Endothelial cell of umbilical vein (primary cell): ENCODE data around the gene NCK2. TPM values are rescaled to one million over a fixed set of nuclear protein-coding genes. Genes with fewer than 3 reads are reported as not detected.

ENCODE experiments used
- BruUV-seq: library from RNA; stranded (reverse); fragments of 400-500 nt; replicated peaks from 2 replicates; lab custom pipeline; 2021; lab: Mats Ljungman, UMichigan
- CTCF ChIA-PET: fragments of 300-600, 350-600 bp; sonication (Branson Sonifier 250); formaldehyde crosslinking; loops from one replicate; lab custom pipeline; 2021; ENCODE audit warnings: antibody characterized with exemption, inconsistent platforms; lab: Charles Lee
- POLR2A ChIA-PET: fragments of 300-600, 350-600 bp; sonication (Branson Sonifier 250); formaldehyde crosslinking; loops from one replicate; lab custom pipeline; 2021; ENCODE audit warnings: antibody characterized with exemption, inconsistent platforms; lab: Charles Lee
- DNase-seq: peaks from one replicate; pipeline ENCODE4 v3.0.0-alpha.2; 2011; ENCODE audit warnings: low read depth, low spot score
- FAIRE-seq: peaks from 2 replicates; lab custom pipeline; 2011; peaks lifted over from hg19 to GRCh38; lab: Jason Lieb, UNC
- H2AFZ ChIP-seq: 2 replicates; pipeline ENCODE4 v1.6.0; 2012; ENCODE audit warnings: low read depth, low read length, control low read depth, inconsistent platforms
- H3K27ac ChIP-seq: 2 replicates; pipeline ENCODE4 v1.5.1; 2011; ENCODE audit warnings: low read depth, mild to moderate bottlenecking, control low read depth, low read length, moderate library complexity; ENCODE audit not compliant: insufficient read depth
- H3K27me3 ChIP-seq, 2 experiments: 2 replicates each; pipeline versions ENCODE4 v1.6.0 to v1.6.1; 2011; ENCODE audit warnings: low read length in 2 of 2, mixed read lengths in 1 of 2; ENCODE audit not compliant: control insufficient read depth in 2 of 2, insufficient read depth in 2 of 2
- H3K36me3 ChIP-seq, 2 experiments: 2 replicates in 1 of 2; 3 replicates in 1 of 2; pipeline ENCODE4 v1.5.1; 2011; ENCODE audit warnings: low read length in 2 of 2, mild to moderate bottlenecking in 1 of 2, moderate library complexity in 1 of 2; ENCODE audit not compliant: control insufficient read depth in 2 of 2, insufficient read depth in 2 of 2; ENCODE audit errors: extremely low read depth in 1 of 2
- H3K4me1 ChIP-seq: 3 replicates; pipeline ENCODE4 v1.5.1; 2011; ENCODE audit warnings: mild to moderate bottlenecking, low read length; ENCODE audit not compliant: control insufficient read depth, insufficient read depth; ENCODE audit errors: extremely low read depth
- H3K4me2 ChIP-seq: 2 replicates; pipeline ENCODE4 v1.6.1; 2011; ENCODE audit warnings: low read length, control low read depth, mixed read lengths; ENCODE audit not compliant: insufficient read depth
- H3K4me3 ChIP-seq, 3 experiments: fragments of 200-600 bp in 1 of 3; sonication (generic), shearing (Covaris generic) in 1 of 3; replicated peaks in 1 of 3; 2 replicates each; pipeline ENCODE4 v1.5.1; 2011 to 2016; ENCODE audit warnings: control low read depth in 3 of 3, low read length in 3 of 3, mild to moderate bottlenecking in 2 of 3, inconsistent platforms in 1 of 3, low read depth in 1 of 3, moderate library complexity in 1 of 3; ENCODE audit not compliant: insufficient read depth in 1 of 3
- H3K79me2 ChIP-seq: 2 replicates; pipeline ENCODE4 v1.6.0; 2012; ENCODE audit warnings: low read length, inconsistent platforms; ENCODE audit not compliant: control insufficient read depth, insufficient read depth
- H3K9ac ChIP-seq: replicated peaks from 2 replicates; pipeline ENCODE3; 2011; ENCODE audit warnings: low read length, control low read depth; ENCODE audit not compliant: insufficient read depth; ENCODE audit errors: extremely low read depth
- H3K9me1 ChIP-seq: replicated peaks from 3 replicates; pipeline ENCODE4 v1.6.0; 2011; ENCODE audit warnings: mild to moderate bottlenecking, low read length; ENCODE audit not compliant: control insufficient read depth, insufficient read depth; ENCODE audit errors: extremely low read depth
- H3K9me3 ChIP-seq: replicated peaks from 2 replicates; pipeline ENCODE4 v1.5.1; 2012; ENCODE audit warnings: low read length, inconsistent platforms; ENCODE audit not compliant: control insufficient read depth, insufficient read depth
- H4K20me1 ChIP-seq: replicated peaks from 2 replicates; pipeline ENCODE3; 2011; ENCODE audit warnings: mild to moderate bottlenecking, low read length; ENCODE audit not compliant: control insufficient read depth, insufficient read depth; ENCODE audit errors: extremely low read depth
- EZH2 ChIP-seq: IDR thresholded peaks from 2 replicates; pipeline ENCODE4 v1.6.1; 2012; ENCODE audit warnings: borderline replicate concordance, low read depth, mild to moderate bottlenecking, moderate library complexity, low read length, inconsistent platforms; ENCODE audit not compliant: severe bottlenecking
- FOS ChIP-seq: IDR thresholded peaks from 2 replicates; pipeline ENCODE4 v1.6.1; 2011; ENCODE audit warnings: mild to moderate bottlenecking, low read length, moderate library complexity, borderline replicate concordance; ENCODE audit not compliant: insufficient read depth
- GATA2 ChIP-seq: IDR thresholded peaks from 2 replicates; pipeline ENCODE4 v1.7.0; 2011; ENCODE audit warnings: low read depth, mild to moderate bottlenecking, moderate library complexity, mixed read lengths, low read length; ENCODE audit not compliant: insufficient read length, insufficient read depth
- JUN ChIP-seq: IDR thresholded peaks from 2 replicates; pipeline ENCODE4 v1.6.1; 2011; ENCODE audit warnings: borderline replicate concordance, low read depth; ENCODE audit not compliant: insufficient read length, insufficient read depth
- MYC ChIP-seq: IDR thresholded peaks from one replicate; pipeline ENCODE4 v1.6.1; 2011; ENCODE audit warnings: mild to moderate bottlenecking, low read depth, low read length
- POLR2A ChIP-seq: IDR thresholded peaks from 2 replicates; pipeline ENCODE4 v1.6.1; 2012; ENCODE audit warnings: low read depth, mild to moderate bottlenecking, control low read depth, low read length
- POLR2AphosphoS5 ChIP-seq: IDR thresholded peaks from 2 replicates; pipeline ENCODE4 v1.6.1; 2012; ENCODE audit warnings: low read depth, mild to moderate bottlenecking, control low read depth, low read length, moderate library complexity; ENCODE audit not compliant: insufficient read depth
- dilution Hi-C: fragments of 300-500 bp; cut with MboI; formaldehyde crosslinking; loops from one replicate; pipeline ENCODE4 v1.15.0; 2019; ENCODE audit warnings: low sequenced_read_pairs; ENCODE audit not compliant: extremely low pct_ligation_motif_present
- intact Hi-C: fragments of 100-400 bp; cut with micrococcal nuclease; formaldehyde crosslinking; loops from one replicate; pipeline ENCODE4 v1.10.0; 2022
- polyA plus RNA-seq, 4 experiments: library from polyadenylated mRNA; depleted of rRNA in 3 of 4; stranded (reverse) in 3 of 4; unstranded in 1 of 4; fragments of >200 nt; gene quantifications; 2 replicates each; pipeline versions ENCODE4 v1.2.1 to v1.2.3, GENCODE V29; 2011 to 2012; ENCODE audit warnings: missing spikeins in 1 of 4
- total RNA-seq: library from RNA; stranded (reverse); gene quantifications from 2 replicates; pipeline ENCODE4 v1.2.3, GENCODE V29; 2021
- TF ChIP-seq, protein P1 (sequence below): IDR thresholded peaks from 2 replicates; pipeline ENCODE4 v1.6.1; 2011; ENCODE audit not compliant: insufficient read depth, insufficient read length
- TF ChIP-seq, protein P2 (sequence below), 2 donors: IDR thresholded peaks; 1 replicate in 1 of 2; 2 replicates in 1 of 2; pipeline ENCODE4 v1.5.1; 2011; ENCODE audit warnings: low read length in 2 of 2, mild to moderate bottlenecking in 2 of 2, moderate library complexity in 2 of 2, control low read depth in 1 of 2, inconsistent platforms in 1 of 2, low read depth in 1 of 2; ENCODE audit not compliant: insufficient read depth in 1 of 2; ENCODE audit errors: extremely low read depth in 1 of 2

The NCK2 gene
- total and polyA plus RNA-seq, 2 donors (not counting 3 experiments of a cell fraction or from before 2014, with no cell fraction given), result 23.8 to 39.1 TPM

DNA sequence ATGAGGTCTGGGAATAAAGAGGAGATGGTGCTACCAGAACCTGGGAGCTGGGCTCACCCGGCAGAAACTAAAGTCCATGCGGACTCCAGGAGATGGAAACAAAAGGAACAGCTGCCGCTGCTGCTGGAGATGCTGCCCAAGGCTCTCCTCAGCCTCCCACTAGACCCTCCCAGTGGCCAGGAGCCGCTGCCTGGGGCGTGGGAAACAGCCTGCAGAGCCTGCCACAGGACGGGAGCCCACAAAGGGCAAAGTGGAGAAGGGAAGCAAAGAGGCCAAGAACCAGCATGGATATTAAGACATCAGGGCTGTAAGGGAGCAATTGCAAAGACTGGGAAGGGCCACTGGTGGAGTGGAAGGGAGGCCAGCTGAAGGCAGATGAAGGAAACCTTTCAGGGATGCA, 179.6 kb downstream of the NCK2 start:
- TF ChIP-seq, protein P1, sequence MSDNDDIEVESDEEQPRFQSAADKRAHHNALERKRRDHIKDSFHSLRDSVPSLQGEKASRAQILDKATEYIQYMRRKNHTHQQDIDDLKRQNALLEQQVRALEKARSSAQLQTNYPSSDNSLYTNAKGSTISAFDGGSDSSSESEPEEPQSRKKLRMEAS, result no peak
- no peak for TF ChIP-seq FOS
- dilution Hi-C loops, result no loop called here
- BruUV-seq, result no TSS peak
- Histone ChIP-seq H3K27ac (no peak overlapping the region), H3K4me1 (no peaks in the 10 kb centered on the region), H2AFZ (no peak overlapping the region), H3K4me3 (no peak overlapping the region), H3K36me3 (no peaks in the 10 kb centered on the region), H3K9me1 (no peaks in the 10 kb centered on the region), H3K79me2 (no peaks in the 10 kb centered on the region), H3K27me3 (no peaks in the 10 kb centered on the region), H3K4me2 (no peak overlapping the region), H3K9ac (no peak overlapping the region), H3K9me3 (no peaks in the 10 kb centered on the region), H4K20me1 (no peaks in the 10 kb centered on the region)
- ChIA-PET CTCF (no interaction called here), POLR2A (interaction anchor here (0.6 kb wide), 1 partner anchor 146 kb away, joined by 7 read pairs; no protein-coding TSS in a partner anchor)
- intact Hi-C loops, result no loop called here
- FAIRE-seq (no peak), DNase-seq (no peak)

DNA sequence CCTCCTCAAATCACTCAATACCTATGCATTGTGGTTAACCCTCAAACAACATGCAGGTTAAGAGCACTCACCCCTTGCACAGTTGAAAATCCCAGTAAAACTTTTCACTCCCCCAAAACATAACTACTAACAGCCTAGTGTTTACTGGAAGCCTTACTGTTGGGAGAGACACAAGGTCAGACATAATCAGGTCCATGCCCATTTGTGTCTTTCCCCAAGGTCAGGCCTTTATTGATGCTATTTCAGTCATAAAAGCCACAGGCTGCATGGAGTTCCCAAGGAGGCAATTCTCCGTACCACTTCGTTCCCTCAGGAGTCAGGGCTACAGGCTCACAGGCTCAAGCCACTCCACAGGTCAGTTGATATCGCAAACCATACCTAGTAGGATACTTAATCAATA, 180.2 kb downstream of the NCK2 start:
- intact Hi-C loops, result no loop called here
- DNase-seq, result no peak
- Histone ChIP-seq H4K20me1 (no peaks in the 10 kb centered on the region), H3K27ac (no peak overlapping the region), H3K36me3 (no peaks in the 10 kb centered on the region), H3K9me3 (no peaks in the 10 kb centered on the region), H3K27me3 (no peaks in the 10 kb centered on the region), H3K79me2 (no peaks in the 10 kb centered on the region), H3K4me2 (no peak overlapping the region), H3K9me1 (no peaks in the 10 kb centered on the region), H3K4me3 (no peak overlapping the region), H3K4me1 (peaks cover 3% of the 10 kb centered on the region), H3K9ac (no peak overlapping the region), H2AFZ (no peak overlapping the region)
- ChIA-PET CTCF (no interaction called here), POLR2A (no interaction called here)
- no peak for FAIRE-seq
- BruUV-seq, result no TSS peak
- TF ChIP-seq, protein P2, sequence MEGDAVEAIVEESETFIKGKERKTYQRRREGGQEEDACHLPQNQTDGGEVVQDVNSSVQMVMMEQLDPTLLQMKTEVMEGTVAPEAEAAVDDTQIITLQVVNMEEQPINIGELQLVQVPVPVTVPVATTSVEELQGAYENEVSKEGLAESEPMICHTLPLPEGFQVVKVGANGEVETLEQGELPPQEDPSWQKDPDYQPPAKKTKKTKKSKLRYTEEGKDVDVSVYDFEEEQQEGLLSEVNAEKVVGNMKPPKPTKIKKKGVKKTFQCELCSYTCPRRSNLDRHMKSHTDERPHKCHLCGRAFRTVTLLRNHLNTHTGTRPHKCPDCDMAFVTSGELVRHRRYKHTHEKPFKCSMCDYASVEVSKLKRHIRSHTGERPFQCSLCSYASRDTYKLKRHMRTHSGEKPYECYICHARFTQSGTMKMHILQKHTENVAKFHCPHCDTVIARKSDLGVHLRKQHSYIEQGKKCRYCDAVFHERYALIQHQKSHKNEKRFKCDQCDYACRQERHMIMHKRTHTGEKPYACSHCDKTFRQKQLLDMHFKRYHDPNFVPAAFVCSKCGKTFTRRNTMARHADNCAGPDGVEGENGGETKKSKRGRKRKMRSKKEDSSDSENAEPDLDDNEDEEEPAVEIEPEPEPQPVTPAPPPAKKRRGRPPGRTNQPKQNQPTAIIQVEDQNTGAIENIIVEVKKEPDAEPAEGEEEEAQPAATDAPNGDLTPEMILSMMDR (IDR thresholded peaks at IDR 0.05; ENCODE audit: extremely low read depth in 1 of 2, insufficient read depth in 1 of 2, low read depth in 1 of 2, low read length in 2 of 2), result no peak
- no peak for TF ChIP-seq JUN
- TF ChIP-seq, protein P1, result no peak
- TF ChIP-seq POLR2A, result no peak
- no peak for TF ChIP-seq GATA2
- no peak for TF ChIP-seq POLR2AphosphoS5
- no peak for TF ChIP-seq EZH2
- no peak for TF ChIP-seq MYC
- no peak for TF ChIP-seq FOS
- dilution Hi-C loops, result no loop called here
